Measurements from ENCODE around the gene NEFH.

- TF ChIP-seq CTCF (IDR thresholded peaks at IDR 0.05) (no peak), POLR2A (IDR thresholded peaks at IDR 0.05) (no peak)
Measured at GRCh38 chr22:29459773-29460172, 20.2 kb upstream of the NEFH start.

Data from lower leg skin (tissue), 3 donors.